Activated naive CD8-positive, alpha-beta T cell treated with anti-CD3 and anti-CD28 coated beads, Interleukin-2, amount 10 ng/mL, durations not matched to agents 7 days and 5 days (primary cell): ENCODE measurements around the gene DENND4A. TPM values are rescaled to one million over a fixed set of nuclear protein-coding genes. Genes with fewer than 3 reads are reported as not detected.

Experiments
- ATAC-seq: fragments of 150-1000 bp; cut with Tn5 transposase; one replicate; pipeline ENCODE4 v1.10.0; 2021; ENCODE audit warnings: low read depth, moderate library complexity
- POLR2A ChIA-PET: fragments of 350-600 bp; sonication (Branson Sonifier 250); formaldehyde crosslinking; loops from one replicate; lab custom pipeline; 2021; ENCODE audit warnings: antibody characterized with exemption; lab: Charles Lee
- DNase-seq: peaks from one replicate; pipeline ENCODE4 v3.0.0; 2021
- H3K27ac Mint-ChIP-seq: one replicate; pipeline ENCODE4 v1.8.0; 2022; ENCODE audit warnings: mild to moderate bottlenecking, mixed read lengths
- H3K27me3 Mint-ChIP-seq: one replicate; pipeline ENCODE4 v1.8.0; 2022; ENCODE audit warnings: mild to moderate bottlenecking, moderate library complexity, mixed read lengths
- H3K36me3 Mint-ChIP-seq: one replicate; pipeline ENCODE4 v1.8.0; 2021; ENCODE audit warnings: mild to moderate bottlenecking, mixed read lengths
- H3K4me1 Mint-ChIP-seq: one replicate; pipeline ENCODE4 v1.8.0; 2021; ENCODE audit warnings: mixed read lengths
- H3K4me3 Mint-ChIP-seq: one replicate; pipeline ENCODE4 v1.8.0; 2022; ENCODE audit warnings: mild to moderate bottlenecking, moderate library complexity, mixed read lengths
- H3K9me3 Mint-ChIP-seq: one replicate; pipeline ENCODE4 v1.8.0; 2021; ENCODE audit warnings: mixed read lengths
- total RNA-seq, 2 experiments: library from RNA; stranded (reverse); gene quantifications; one replicate each; pipeline ENCODE4 v1.2.3, GENCODE V29; 2021

The DENND4A gene
- total RNA-seq, 2 experiments from 2014 or later: 50.4 to 56.7 TPM

- Mint-ChIP-seq H3K27me3 (no peaks in the 10 kb centered on the region), H3K36me3 (peaks cover under 1% of the 10 kb centered on the region), H3K9me3 (no peaks in the 10 kb centered on the region), H3K27ac (no peak overlapping the region), H3K4me1 (peaks cover 10% of the 10 kb centered on the region), H3K4me3 (no peak overlapping the region)
- DNase-seq (no peak), ATAC-seq (no peak)
- POLR2A ChIA-PET: interaction anchor here (1.6 kb wide), 1 partner anchor 31 kb away, joined by 3 read pairs; the partner anchor contains the start of gene INTS14
Measured at GRCh38 chr15:65641768-65642475, 150.2 kb downstream of the DENND4A start.

DNA sequence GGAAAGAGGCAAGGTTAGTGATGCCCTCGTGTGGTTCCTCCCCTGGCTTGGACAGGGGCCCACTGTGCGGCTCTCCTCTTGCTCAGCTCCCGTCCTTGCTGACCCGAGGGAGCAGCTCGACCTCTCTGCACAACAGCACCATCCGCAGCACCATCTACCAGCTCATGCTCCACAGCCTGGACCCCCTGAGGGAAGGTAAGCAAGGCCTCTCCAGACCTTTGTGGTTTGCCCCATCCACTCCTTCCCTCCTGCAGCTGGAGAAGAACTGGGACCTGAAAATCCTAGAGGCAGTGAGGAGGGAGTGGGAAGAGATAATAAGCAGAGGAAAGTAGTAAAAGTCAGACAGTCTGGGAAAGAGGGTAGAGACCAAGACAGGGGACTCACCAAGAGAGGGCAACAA lies 152.6 kb downstream of the DENND4A start:
- no peak for DNase-seq
- Mint-ChIP-seq H3K36me3 (no peaks in the 10 kb centered on the region), H3K27me3 (no peaks in the 10 kb centered on the region), H3K27ac (no peak overlapping the region), H3K4me3 (no peak overlapping the region), H3K4me1 (peaks cover 10% of the 10 kb centered on the region), H3K9me3 (no peaks in the 10 kb centered on the region)
- POLR2A ChIA-PET: interaction anchor here (0.6 kb wide), 1 partner anchor 149 kb away, joined by 3 read pairs; no protein-coding TSS in a partner anchor
- ATAC-seq: no peak

GRCh38 chr15:65638681-65639089 lies 153.4 kb downstream of the DENND4A start:
- no peaks in the 10 kb centered on the region for H3K9me3 Mint-ChIP-seq
- H3K27ac Mint-ChIP-seq: peak overlapping the region; percentile 43
- peak; percentile 74 for ATAC-seq
- H3K4me1 Mint-ChIP-seq: peaks cover 14% of the 10 kb centered on the region
- H3K36me3 Mint-ChIP-seq: no peaks in the 10 kb centered on the region
- POLR2A ChIA-PET: interaction anchor here (1.4 kb wide), 1 partner anchor 218 kb away, joined by 3 read pairs; no protein-coding TSS in a partner anchor
- no peaks in the 10 kb centered on the region for H3K27me3 Mint-ChIP-seq
- H3K4me3 Mint-ChIP-seq: peak overlapping the region; percentile 61
- DNase-seq: no peak

- peaks cover 14% of the 10 kb centered on the region for H3K4me1 Mint-ChIP-seq
- no peaks in the 10 kb centered on the region for H3K9me3 Mint-ChIP-seq
- ATAC-seq: no peak
- POLR2A ChIA-PET: interaction anchor here (0.6 to 1.6 kb wide), 3 partner anchors 19 to 219 kb away, joined by 3 read pairs; no protein-coding TSS in a partner anchor
- no peak overlapping the region for H3K27ac Mint-ChIP-seq
- no peak for DNase-seq
- no peaks in the 10 kb centered on the region for H3K27me3 Mint-ChIP-seq
- no peaks in the 10 kb centered on the region for H3K36me3 Mint-ChIP-seq
- no peak overlapping the region for H3K4me3 Mint-ChIP-seq
Measured at GRCh38 chr15:65638109-65638508, 154.0 kb downstream of the DENND4A start.

DNA sequence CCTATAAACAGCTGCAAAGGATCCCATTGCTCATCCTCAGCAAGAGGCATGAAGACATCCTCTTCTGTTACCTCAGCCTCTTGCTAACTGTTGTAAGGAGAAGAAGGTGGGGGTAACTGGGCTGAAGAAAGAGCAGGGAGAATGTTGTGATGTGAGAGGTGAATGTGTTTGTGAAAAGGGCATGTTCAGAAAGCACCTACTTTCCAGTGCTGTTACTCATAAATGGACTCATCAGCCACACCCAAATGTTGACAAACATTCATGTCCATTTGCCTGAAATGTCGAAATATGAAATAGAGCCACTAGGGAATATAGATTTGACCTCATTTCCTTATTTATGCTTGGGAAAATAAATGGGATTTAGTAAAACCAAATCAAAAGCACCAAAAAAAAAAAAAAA lies 157.7 kb downstream of the DENND4A start:
- H3K27ac Mint-ChIP-seq: no peak overlapping the region
- POLR2A ChIA-PET: interaction anchor here (0.7 kb wide), 1 partner anchor 531 kb away, joined by 7 read pairs; no protein-coding TSS in a partner anchor
- no peak for ATAC-seq
- H3K4me3 Mint-ChIP-seq: no peak overlapping the region
- peaks cover 24% of the 10 kb centered on the region for H3K4me1 Mint-ChIP-seq
- no peaks in the 10 kb centered on the region for H3K9me3 Mint-ChIP-seq
- H3K36me3 Mint-ChIP-seq: no peaks in the 10 kb centered on the region
- H3K27me3 Mint-ChIP-seq: no peaks in the 10 kb centered on the region
- DNase-seq: no peak

- peaks cover 20% of the 10 kb centered on the region for H3K4me1 Mint-ChIP-seq
- ATAC-seq: no peak
- no peak overlapping the region for H3K4me3 Mint-ChIP-seq
- H3K36me3 Mint-ChIP-seq: no peaks in the 10 kb centered on the region
- H3K27ac Mint-ChIP-seq: no peak overlapping the region
- DNase-seq: no peak
- no peaks in the 10 kb centered on the region for H3K9me3 Mint-ChIP-seq
- POLR2A ChIA-PET: no interaction called here
- H3K27me3 Mint-ChIP-seq: no peaks in the 10 kb centered on the region
Measured at GRCh38 chr15:65633752-65634151, 158.3 kb downstream of the DENND4A start.

- ATAC-seq (no peak), DNase-seq (no peak)
- no peaks in the 10 kb centered on the region for H3K27me3 Mint-ChIP-seq
- POLR2A ChIA-PET: no interaction called here
- peaks cover 15% of the 10 kb centered on the region for H3K4me1 Mint-ChIP-seq
- no peak overlapping the region for H3K27ac Mint-ChIP-seq
- no peaks in the 10 kb centered on the region for H3K9me3 Mint-ChIP-seq
- H3K36me3 Mint-ChIP-seq: no peaks in the 10 kb centered on the region
- no peak overlapping the region for H3K4me3 Mint-ChIP-seq
Measured at GRCh38 chr15:65632780-65633375, 159.2 kb downstream of the DENND4A start.

DNA sequence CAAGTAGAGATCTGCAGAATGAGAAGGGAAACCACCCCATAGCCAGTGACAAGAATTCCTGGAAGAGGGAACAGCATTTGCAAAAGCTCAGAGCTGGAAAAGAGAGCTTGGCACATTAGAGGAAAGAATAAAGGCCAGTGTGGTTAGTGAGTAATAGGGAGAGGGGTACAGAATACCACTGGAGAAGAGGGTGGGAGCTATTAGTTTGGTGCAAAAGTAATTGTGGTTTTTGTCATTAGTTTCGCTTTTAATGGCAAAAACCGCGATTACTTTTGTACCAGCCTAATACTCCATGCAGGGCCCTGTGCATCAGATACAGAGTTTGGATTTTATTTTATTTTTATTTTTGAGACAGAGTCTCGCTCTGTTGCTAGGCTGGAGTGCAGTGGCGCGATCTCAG lies 160.6 kb downstream of the DENND4A start:
- no peak overlapping the region for H3K4me3 Mint-ChIP-seq
- DNase-seq (no peak), ATAC-seq (no peak)
- POLR2A ChIA-PET: no interaction called here
- H3K27ac Mint-ChIP-seq: no peak overlapping the region
- H3K4me1 Mint-ChIP-seq: peaks cover 15% of the 10 kb centered on the region
- H3K9me3 Mint-ChIP-seq: no peaks in the 10 kb centered on the region
- no peaks in the 10 kb centered on the region for H3K36me3 Mint-ChIP-seq
- H3K27me3 Mint-ChIP-seq: no peaks in the 10 kb centered on the region

DNA sequence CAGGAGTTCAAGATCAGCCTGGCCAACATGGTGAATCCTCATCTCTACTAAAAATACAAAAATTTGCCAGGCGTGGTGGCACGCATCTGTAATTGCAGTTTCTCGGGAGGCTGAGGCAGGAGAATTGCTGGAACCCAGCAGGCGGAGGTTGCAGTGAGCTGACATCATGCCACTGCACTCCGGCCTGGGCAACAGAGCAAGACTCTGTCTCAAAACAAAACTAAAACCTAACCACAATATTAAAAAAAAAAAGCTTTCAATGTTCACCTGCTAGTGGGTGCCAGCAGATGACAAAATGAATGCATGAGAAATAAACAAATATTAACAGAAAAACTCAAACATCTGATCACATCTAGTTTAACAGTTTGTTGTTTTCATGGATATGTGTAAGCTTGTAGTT lies 161.3 kb downstream of the DENND4A start:
- no peaks in the 10 kb centered on the region for H3K36me3 Mint-ChIP-seq
- no peak for DNase-seq

GRCh38 chr15:65629548-65629947 lies 162.5 kb downstream of the DENND4A start:
- ATAC-seq (no peak), DNase-seq (no peak)
- no peak overlapping the region for H3K4me3 Mint-ChIP-seq
- H3K36me3 Mint-ChIP-seq: peaks cover 2% of the 10 kb centered on the region
- POLR2A ChIA-PET: no interaction called here
- no peaks in the 10 kb centered on the region for H3K9me3 Mint-ChIP-seq
- H3K4me1 Mint-ChIP-seq: peaks cover 15% of the 10 kb centered on the region
- H3K27ac Mint-ChIP-seq: no peak overlapping the region
- no peaks in the 10 kb centered on the region for H3K27me3 Mint-ChIP-seq

More for the DNA sequence above, 161.3 kb downstream of the DENND4A start:
- H3K4me1 Mint-ChIP-seq: peaks cover 15% of the 10 kb centered on the region
- no peak overlapping the region for H3K27ac Mint-ChIP-seq
- POLR2A ChIA-PET: no interaction called here
- H3K27me3 Mint-ChIP-seq: no peaks in the 10 kb centered on the region
- no peaks in the 10 kb centered on the region for H3K9me3 Mint-ChIP-seq
- no peak overlapping the region for H3K4me3 Mint-ChIP-seq
- no peak for ATAC-seq

DNA sequence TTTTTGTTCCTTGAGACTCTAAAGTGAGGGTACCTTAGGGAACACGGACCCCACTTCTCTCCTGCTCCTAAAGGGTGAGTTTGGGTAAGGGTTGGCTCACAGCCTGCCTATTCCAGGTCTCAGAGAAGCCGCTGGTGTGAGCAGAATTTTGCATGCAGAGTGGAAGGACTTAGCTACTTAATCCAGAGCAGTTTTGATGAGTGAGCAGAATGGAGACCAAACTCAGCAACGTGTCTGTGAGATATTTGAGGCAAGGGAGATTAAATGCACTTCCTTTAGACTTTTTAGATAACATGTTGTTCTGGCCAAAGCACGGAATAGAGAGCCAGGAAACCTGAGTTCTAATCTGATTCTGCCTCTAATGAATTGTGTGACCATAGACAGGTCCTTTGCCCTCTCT lies 165.2 kb downstream of the DENND4A start:
- POLR2A ChIA-PET: no interaction called here
- Mint-ChIP-seq H3K27me3 (no peaks in the 10 kb centered on the region), H3K36me3 (peaks cover 2% of the 10 kb centered on the region), H3K27ac (no peak overlapping the region), H3K4me3 (no peak overlapping the region), H3K4me1 (peaks cover 10% of the 10 kb centered on the region), H3K9me3 (no peaks in the 10 kb centered on the region)
- ATAC-seq: no peak
- no peak for DNase-seq

- ATAC-seq (no peak), DNase-seq (no peak)
- H3K4me3 Mint-ChIP-seq: no peak overlapping the region
- POLR2A ChIA-PET: no interaction called here
- peaks cover 2% of the 10 kb centered on the region for H3K36me3 Mint-ChIP-seq
- no peaks in the 10 kb centered on the region for H3K27me3 Mint-ChIP-seq
- no peaks in the 10 kb centered on the region for H3K9me3 Mint-ChIP-seq
- no peaks in the 10 kb centered on the region for H3K4me1 Mint-ChIP-seq
- no peak overlapping the region for H3K27ac Mint-ChIP-seq
Measured at GRCh38 chr15:65623103-65623502, 169.0 kb downstream of the DENND4A start.

- POLR2A ChIA-PET: interaction anchor here (1.0 kb wide), 1 partner anchor 11 kb away, joined by 5 read pairs; the partner anchor contains the start of gene INTS14
- Mint-ChIP-seq H3K27me3 (no peaks in the 10 kb centered on the region), H3K9me3 (no peaks in the 10 kb centered on the region), H3K27ac (no peak within 1 kb of the TSS), H3K4me3 (no peak within 1 kb of the TSS), H3K4me1 (no peaks in the 10 kb centered on the region), H3K36me3 (peaks cover 2% of the 10 kb centered on the region)
- DNase-seq (no peak), ATAC-seq (no peak)
Measured at GRCh38 chr15:65621638-65622037, 170.5 kb downstream of the DENND4A start, which contains the start of gene SLC24A1. SLC24A1 (plus strand) TSS chr15:65621938; CDS start chr15:65624081, 2,143 bp downstream.
